ENCODE measurements around the gene CEMIP.
A peak's percentile ranks its signal among the peaks of the same experiment; 100 is the strongest.

- peak; percentile 53 for TF ChIP-seq CTCF (conservative IDR thresholded peaks at IDR 0.05; ENCODE audit: low read length)
- TF ChIP-seq EZH2phosphoT487 (IDR thresholded peaks at IDR 0.05; ENCODE audit: borderline replicate concordance), result no peak
Measured at GRCh38 chr15:80982205-80982604, 203.0 kb downstream of the CEMIP start.

Measured in Loucy (cell line).